CD14-positive monocyte (primary cell): ENCODE measurements around the gene TRAPPC2. TPM values are rescaled to one million over a fixed set of nuclear protein-coding genes. Genes with fewer than 3 reads are reported as not detected.
A peak's percentile ranks its signal among the peaks of the same experiment; 100 is the strongest.

ENCODE experiments used
- DNase-seq, 3 donors: peaks; one replicate each; pipeline ENCODE4 v3.0.0-alpha.2; 2011 to 2022
- H2AFZ ChIP-seq: 2 replicates; pipeline ENCODE4 v1.6.0; 2012; ENCODE audit warnings: mild to moderate bottlenecking, low read depth, low read length, inconsistent platforms; ENCODE audit not compliant: insufficient read depth, poor library complexity, severe bottlenecking
- H3K27ac ChIP-seq, 2 donors: 1 replicate in 1 of 2; 2 replicates in 1 of 2; pipeline ENCODE4 v1.5.1; 2012 to 2013; ENCODE audit warnings: low read length in 2 of 2, control low read depth in 1 of 2, inconsistent platforms in 1 of 2, low read depth in 1 of 2, mild to moderate bottlenecking in 1 of 2
- H3K27me3 ChIP-seq, 2 donors: one replicate each; pipeline versions ENCODE4 v1.6.0 to v1.6.1; 2011 to 2013; ENCODE audit warnings: low read length in 2 of 2; ENCODE audit not compliant: control insufficient read depth in 2 of 2, insufficient read depth in 2 of 2
- H3K36me3 ChIP-seq, 2 donors: replicated peaks in 1 of 2; 1 replicate in 1 of 2; 2 replicates in 1 of 2; pipeline versions ENCODE4 v1.5.1 to v1.6.1; 2012 to 2013; ENCODE audit warnings: low read length in 2 of 2, control low read depth in 1 of 2, inconsistent platforms in 1 of 2, mild to moderate bottlenecking in 1 of 2; ENCODE audit not compliant: insufficient read depth in 2 of 2, control insufficient read depth in 1 of 2
- H3K4me1 ChIP-seq, 2 donors: 1 replicate in 1 of 2; 2 replicates in 1 of 2; pipeline versions ENCODE4 v1.5.1 to v1.6.1; 2012 to 2013; ENCODE audit warnings: low read length in 2 of 2, control low read depth in 1 of 2, inconsistent platforms in 1 of 2, mild to moderate bottlenecking in 1 of 2, moderate library complexity in 1 of 2; ENCODE audit not compliant: insufficient read depth in 2 of 2, control insufficient read depth in 1 of 2
- H3K4me2 ChIP-seq: replicated peaks from 2 replicates; pipeline ENCODE3; 2012; ENCODE audit warnings: low read length, moderate library complexity, mild to moderate bottlenecking; ENCODE audit not compliant: poor library complexity, severe bottlenecking; ENCODE audit errors: extremely low read depth
- H3K4me3 ChIP-seq, 3 experiments: fragments of 200-600 bp in 1 of 3; sonication (generic) in 1 of 3; replicated peaks in 1 of 3; 1 replicate in 2 of 3; 2 replicates in 1 of 3; pipeline ENCODE4 v1.5.1; 2011 to 2013; ENCODE audit warnings: low read length in 3 of 3, mild to moderate bottlenecking in 3 of 3, control low read depth in 2 of 3, low read depth in 2 of 3, inconsistent platforms in 1 of 3, moderate library complexity in 1 of 3
- H3K79me2 ChIP-seq: 2 replicates; pipeline ENCODE4 v1.6.0; 2012; ENCODE audit warnings: mild to moderate bottlenecking, control low read depth, inconsistent platforms, low read length, moderate library complexity; ENCODE audit not compliant: insufficient read depth
- H3K9ac ChIP-seq: 2 replicates; pipeline ENCODE4 v1.6.0; 2017; ENCODE audit warnings: low read length, mild to moderate bottlenecking; ENCODE audit not compliant: insufficient read depth, poor library complexity, severe bottlenecking
- H3K9me3 ChIP-seq, 2 donors: replicated peaks in 1 of 2; 1 replicate in 1 of 2; 2 replicates in 1 of 2; pipeline versions ENCODE4 v1.5.1 to v1.6.1; 2012 to 2013; ENCODE audit warnings: low read length in 2 of 2, control low read depth in 1 of 2; ENCODE audit not compliant: control insufficient read depth in 1 of 2, insufficient read depth in 1 of 2
- H4K20me1 ChIP-seq: 2 replicates; pipeline ENCODE4 v1.6.0; 2012; ENCODE audit warnings: mild to moderate bottlenecking, low read length, control low read depth, moderate library complexity; ENCODE audit not compliant: insufficient read depth
- H3K27ac Mint-ChIP-seq, 7 donors: one replicate each; pipeline ENCODE4 v1.8.0; 2020; ENCODE audit warnings: mild to moderate bottlenecking in 7 of 7, mixed read lengths in 7 of 7, moderate library complexity in 6 of 7, inconsistent platforms in 2 of 7
- H3K27me3 Mint-ChIP-seq, 3 donors: one replicate each; pipeline ENCODE4 v1.8.0; 2021 to 2022; ENCODE audit warnings: low read depth in 3 of 3, mild to moderate bottlenecking in 3 of 3, mixed read lengths in 3 of 3, moderate library complexity in 3 of 3, inconsistent platforms in 1 of 3
- H3K36me3 Mint-ChIP-seq, 2 donors: one replicate each; pipeline ENCODE4 v1.8.0; 2020; ENCODE audit warnings: mixed read lengths in 2 of 2, inconsistent platforms in 1 of 2, mild to moderate bottlenecking in 1 of 2
- H3K4me1 Mint-ChIP-seq: one replicate; pipeline ENCODE4 v1.8.0; 2020; ENCODE audit warnings: mild to moderate bottlenecking, mixed read lengths
- H3K4me3 Mint-ChIP-seq, 2 donors: one replicate each; pipeline ENCODE4 v1.8.0; 2020; ENCODE audit warnings: mild to moderate bottlenecking in 2 of 2, mixed read lengths in 2 of 2, moderate library complexity in 1 of 2
- H3K9me3 Mint-ChIP-seq, 7 donors: one replicate each; pipeline ENCODE4 v1.8.0; 2020 to 2022; ENCODE audit warnings: mixed read lengths in 7 of 7, mild to moderate bottlenecking in 6 of 7, moderate library complexity in 6 of 7, inconsistent platforms in 2 of 7
- WGBS: methylation state at CpG from one replicate; pipeline ENCODE4 v1.1.5; 2013; ENCODE audit warnings: missing lambda C conversion rate; ENCODE audit not compliant: insufficient coverage; 5-methylcytosine and 5-hydroxymethylcytosine counted together
- intact Hi-C, 2 donors: fragments of 100-400 bp; cut with micrococcal nuclease; formaldehyde crosslinking; loops; one replicate each; pipeline versions ENCODE4 v1.15.0 to v1.15.1; 2023
- polyA plus RNA-seq, 3 donors: library from polyadenylated mRNA; depleted of rRNA in 1 of 3; unstranded in 2 of 3; stranded (reverse) in 1 of 3; fragments of 300-500 nt in 2 of 3; fragments of >200 nt in 1 of 3; fragmentation: Illumina TruSeq in 2 of 3; gene quantifications; 1 replicate in 2 of 3; 2 replicates in 1 of 3; pipeline ENCODE4 v1.2.3, GENCODE V29; 2012 to 2021
- TF ChIP-seq, protein P1 (sequence below): fragments of 200-600 bp; IDR thresholded peaks from one replicate; pipeline ENCODE4 v1.8.0; 2022; ENCODE audit warnings: antibody characterized with exemption, mild to moderate bottlenecking

TRAPPC2 gene
- polyA plus RNA-seq, 3 donors, result 10.6 to 18.3 (median 12.2) TPM

GRCh38 chrX:13690836-13691235 lies 43.6 kb downstream of the TRAPPC2 start:
- Mint-ChIP-seq H3K4me3 (peak overlapping the region; percentile 55 to 92), H3K27me3 (peaks cover 0 to 36% (median 0%) of the 10 kb centered on the region in 3 donors), H3K4me1 (peaks cover 48% of the 10 kb centered on the region), H3K36me3 (peaks cover 0 to 3% of the 10 kb centered on the region in 2 donors), H3K9me3 (peaks cover 0 to 6% (median 0%) of the 10 kb centered on the region in 7 donors), H3K27ac (peak overlapping the region in 6 of 7 donors; percentile 3 to 97 (median 90))
- Histone ChIP-seq H3K9me3 (no peaks in the 10 kb centered on the region), H3K9ac (peak overlapping the region; percentile 94), H2AFZ (no peak overlapping the region), H3K4me2 (peak overlapping the region; percentile 71), H3K27ac (peak overlapping the region in 1 of 2 donors; percentile 94), H3K36me3 (no peaks in the 10 kb centered on the region), H4K20me1 (peaks cover 38% of the 10 kb centered on the region), H3K27me3 (peaks cover 0 to 12% of the 10 kb centered on the region in 2 donors), H3K4me3 (peak overlapping the region in 1 of 3 experiments; percentile 85), H3K79me2 (peaks cover 78% of the 10 kb centered on the region), H3K4me1 (peaks cover 51 to 54% of the 10 kb centered on the region in 2 donors)
- DNase-seq, result no peak
- intact Hi-C loops, result loop anchor here (5.0 to 10.0 kb wide), 2 partner anchors 39 to 1184 kb away; partner anchors contain the start of genes FANCB (in 1 of the 2), MOSPD2 (in 1 of the 2) and TCEANC (in 1 of the 2)
- no CpG with 5 or more reads among the region's 3 CpGs for WGBS
- TF ChIP-seq, protein P1, sequence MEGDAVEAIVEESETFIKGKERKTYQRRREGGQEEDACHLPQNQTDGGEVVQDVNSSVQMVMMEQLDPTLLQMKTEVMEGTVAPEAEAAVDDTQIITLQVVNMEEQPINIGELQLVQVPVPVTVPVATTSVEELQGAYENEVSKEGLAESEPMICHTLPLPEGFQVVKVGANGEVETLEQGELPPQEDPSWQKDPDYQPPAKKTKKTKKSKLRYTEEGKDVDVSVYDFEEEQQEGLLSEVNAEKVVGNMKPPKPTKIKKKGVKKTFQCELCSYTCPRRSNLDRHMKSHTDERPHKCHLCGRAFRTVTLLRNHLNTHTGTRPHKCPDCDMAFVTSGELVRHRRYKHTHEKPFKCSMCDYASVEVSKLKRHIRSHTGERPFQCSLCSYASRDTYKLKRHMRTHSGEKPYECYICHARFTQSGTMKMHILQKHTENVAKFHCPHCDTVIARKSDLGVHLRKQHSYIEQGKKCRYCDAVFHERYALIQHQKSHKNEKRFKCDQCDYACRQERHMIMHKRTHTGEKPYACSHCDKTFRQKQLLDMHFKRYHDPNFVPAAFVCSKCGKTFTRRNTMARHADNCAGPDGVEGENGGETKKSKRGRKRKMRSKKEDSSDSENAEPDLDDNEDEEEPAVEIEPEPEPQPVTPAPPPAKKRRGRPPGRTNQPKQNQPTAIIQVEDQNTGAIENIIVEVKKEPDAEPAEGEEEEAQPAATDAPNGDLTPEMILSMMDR, result no peak

DNA sequence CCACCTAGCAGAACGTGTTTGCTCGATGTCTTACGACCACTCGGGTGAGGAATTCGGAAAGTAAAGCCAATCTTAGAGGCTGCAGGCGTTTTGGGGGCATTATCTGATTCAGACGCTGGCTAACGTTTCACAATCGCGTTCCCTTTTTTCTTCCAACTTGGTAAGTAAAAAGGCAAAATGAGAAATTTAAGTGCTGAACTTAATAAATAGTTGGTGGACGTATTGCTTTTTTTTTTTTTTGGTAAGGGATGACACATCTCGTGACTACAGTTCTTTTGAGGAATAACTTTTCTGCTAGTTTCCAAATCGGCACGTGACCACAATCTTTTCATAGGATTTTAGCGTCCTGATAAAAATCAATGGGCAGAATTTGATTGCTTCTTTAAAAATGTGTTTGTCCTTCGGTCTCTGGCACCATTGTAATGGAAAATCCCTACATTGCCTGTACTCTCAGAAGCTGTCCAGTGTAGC lies 44.6 kb downstream of the TRAPPC2 start:
- Histone ChIP-seq H2AFZ (peak overlapping the region; percentile 73), H3K79me2 (peaks cover 68% of the 10 kb centered on the region), H4K20me1 (peaks cover 28% of the 10 kb centered on the region), H3K36me3 (no peaks in the 10 kb centered on the region), H3K27me3 (peaks cover 0 to 12% of the 10 kb centered on the region in 2 donors), H3K4me3 (peak overlapping the region; percentile 75 to 91 (median 85)), H3K4me1 (peaks cover 41 to 45% of the 10 kb centered on the region in 2 donors), H3K4me2 (peak overlapping the region; percentile 71), H3K27ac (peak overlapping the region; percentile 93 to 94), H3K9me3 (no peaks in the 10 kb centered on the region), H3K9ac (peak overlapping the region; percentile 94)
- Mint-ChIP-seq H3K4me1 (peaks cover 45% of the 10 kb centered on the region), H3K9me3 (peaks cover 0 to 6% (median 0%) of the 10 kb centered on the region in 7 donors), H3K4me3 (peak overlapping the region; percentile 83 to 92), H3K27me3 (peaks cover 0 to 37% (median 0%) of the 10 kb centered on the region in 3 donors), H3K27ac (peak overlapping the region; percentile 87 to 97 (median 94)), H3K36me3 (no peaks in the 10 kb centered on the region)
- DNase-seq, result peak; percentile 19 to 66 (median 47)
- intact Hi-C loops, result loop anchor here (5.0 to 10.0 kb wide), 2 partner anchors 37 to 1185 kb away; partner anchors contain the start of genes FANCB (in 1 of the 2), MOSPD2 (in 1 of the 2) and TCEANC (in 1 of the 2)
- whole genome bisulfite sequencing, result 0% methylated on average over 5 of the region's 16 CpGs
- TF ChIP-seq, protein P1, result no peak
